Germinal center (tissue), 1 donor: ENCODE results near the gene ACSL5.
A peak's percentile ranks its signal among the peaks of the same experiment; 100 is the strongest.
"Not testable (repeated sequence)": the region's sequence is repeated elsewhere in the genome, so short reads cannot be mapped to it uniquely, and the experiment has no call there.

Experiments used
- DNase-seq: peaks from one replicate; pipeline ENCODE4 v3.0.0; 2012; ENCODE audit warnings: mixed read lengths, low spot score

Gene ACSL5

DNA sequence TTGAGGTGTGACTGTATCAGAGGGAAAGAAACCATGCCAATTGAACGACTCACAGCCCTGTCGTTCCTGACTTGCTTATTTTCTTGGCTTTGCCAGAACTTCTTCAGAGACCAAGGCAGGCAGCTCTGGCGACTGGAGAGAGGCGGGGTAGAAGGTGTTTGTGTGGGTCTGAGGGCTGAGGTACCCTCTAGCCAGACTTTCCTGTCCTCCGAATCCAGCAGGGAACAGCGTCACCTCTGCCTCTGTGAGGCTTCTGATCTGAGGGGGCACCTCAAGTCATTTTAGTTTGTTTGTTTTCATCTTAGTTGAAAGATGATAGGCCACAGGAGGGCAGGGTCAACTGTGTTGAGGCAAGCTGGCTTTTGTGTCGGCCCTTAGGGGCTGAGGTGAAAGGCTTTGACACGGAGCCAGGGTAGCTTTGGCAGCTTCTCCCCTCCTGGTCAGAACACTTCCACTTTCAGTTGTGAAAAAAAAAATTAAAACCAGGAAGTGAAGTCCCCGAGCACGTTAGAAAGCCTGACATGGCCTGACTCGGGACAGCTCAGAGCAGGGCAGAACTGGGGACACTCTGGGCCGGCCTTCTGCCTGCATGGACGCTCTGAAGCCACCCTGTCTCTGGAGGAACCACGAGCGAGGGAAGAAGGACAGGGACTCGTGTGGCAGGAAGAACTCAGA, 1.9 kb downstream of the ACSL5 start:
- peak; percentile 78 for DNase-seq

DNA sequence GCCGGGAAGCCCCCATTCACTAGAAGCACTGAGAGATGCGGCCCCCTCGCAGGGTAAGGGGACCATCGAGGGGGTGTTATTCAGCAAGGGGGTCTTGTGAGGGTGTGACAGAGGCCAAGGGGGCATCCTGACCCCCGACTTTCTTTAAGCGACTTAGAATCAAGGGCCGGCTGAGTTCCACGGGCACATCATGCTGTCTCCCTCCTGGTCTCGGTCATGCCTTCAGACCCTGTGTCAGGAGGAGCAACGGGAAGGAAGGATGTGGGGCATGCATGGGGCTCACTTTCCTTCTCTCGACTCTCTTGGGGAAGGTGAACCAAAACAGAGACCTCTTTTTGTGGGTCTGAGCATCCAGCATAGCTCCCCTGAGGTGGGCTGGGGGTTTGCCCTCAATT, 2.5 kb downstream of the ACSL5 start:
- DNase-seq = peak; percentile 24

- not testable (repeated sequence) for DNase-seq
These were observed 3.2 kb downstream of the ACSL5 start for GRCh38 chr10:112377116-112377515.

- DNase-seq = no peak
These were observed 5.8 kb downstream of the ACSL5 start for GRCh38 chr10:112379635-112380296.

DNA sequence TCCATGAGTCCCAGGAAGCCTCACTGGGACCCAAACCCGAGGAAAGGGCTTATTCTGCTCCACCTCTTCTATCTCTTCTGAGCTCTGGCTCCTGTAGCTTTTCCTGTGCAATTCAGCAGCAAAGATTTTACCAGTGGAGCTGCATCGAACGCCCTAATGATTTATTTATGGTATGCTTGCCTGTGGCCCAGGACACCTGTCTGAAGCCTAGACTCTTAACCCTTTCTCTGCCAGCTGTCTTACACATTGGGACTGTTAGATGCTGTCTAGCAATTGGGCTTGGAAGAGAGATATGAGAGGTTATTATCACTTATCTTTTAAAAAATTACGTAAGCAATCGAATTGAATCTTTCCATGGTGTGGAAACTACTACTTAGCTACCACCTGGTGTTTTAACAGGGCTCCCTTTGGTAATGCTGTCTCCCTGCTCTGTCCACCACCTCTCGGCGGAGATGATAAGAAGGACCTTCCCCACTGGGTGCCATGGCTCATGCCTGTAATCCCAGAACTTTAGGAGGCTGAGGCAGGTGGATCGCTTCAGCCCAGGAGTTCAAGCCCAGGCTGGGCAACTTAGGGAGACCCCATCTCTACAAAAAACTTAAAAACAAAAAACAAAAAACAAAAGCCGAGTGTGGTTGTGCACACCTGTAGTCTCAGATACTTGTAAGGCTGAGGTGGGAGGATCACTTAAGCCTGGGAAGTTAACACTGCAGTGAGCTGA, 8.8 kb downstream of the ACSL5 start:
- no peak for DNase-seq

DNA sequence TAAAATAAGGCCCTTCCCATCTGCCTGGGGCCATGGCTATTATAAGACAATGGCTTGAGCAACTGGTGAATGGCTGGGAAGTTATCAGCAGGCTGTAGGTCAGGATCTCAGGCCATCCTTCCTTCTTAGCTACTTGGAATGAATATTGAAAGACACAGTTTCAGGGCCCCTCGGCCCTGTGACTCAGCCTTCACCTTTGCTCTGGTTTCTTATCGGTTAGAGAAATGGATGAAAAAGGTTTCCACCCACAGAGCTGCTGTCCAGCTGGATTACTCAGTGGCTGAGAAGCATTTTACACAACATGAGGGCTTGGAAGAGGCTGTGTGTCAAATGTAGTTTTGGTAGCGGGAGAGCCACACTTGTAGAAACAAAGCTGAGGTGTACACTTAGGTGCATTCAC, 9.4 kb downstream of the ACSL5 start:
- DNase-seq = no peak

GRCh38 chr10:112384141-112384540, 10.2 kb downstream of the ACSL5 start:
- no peak for DNase-seq

DNA sequence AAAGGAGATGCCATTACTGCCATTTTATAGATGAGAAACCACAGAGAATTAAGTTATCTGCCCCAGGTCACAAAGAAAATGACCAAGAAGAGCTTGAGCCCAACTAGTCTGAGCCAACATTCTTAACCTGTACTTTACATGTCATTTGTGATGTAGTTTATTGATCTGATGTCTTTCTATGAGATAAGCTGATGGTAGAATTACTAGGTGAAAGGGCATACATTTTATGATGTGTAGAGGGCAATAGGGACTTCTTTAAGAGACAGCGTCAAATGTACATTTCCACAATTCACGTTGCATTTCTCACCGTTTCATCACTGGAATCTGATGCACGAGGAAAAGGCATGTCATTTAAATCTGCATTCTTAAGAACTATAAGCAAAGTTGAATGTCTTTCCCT, 11.3 kb downstream of the ACSL5 start:
- DNase-seq = no peak

GRCh38 chr10:112388056-112388455, 14.1 kb downstream of the ACSL5 start:
- not testable (repeated sequence) for DNase-seq

GRCh38 chr10:112388548-112388947, 14.6 kb downstream of the ACSL5 start:
- no peak for DNase-seq

DNA sequence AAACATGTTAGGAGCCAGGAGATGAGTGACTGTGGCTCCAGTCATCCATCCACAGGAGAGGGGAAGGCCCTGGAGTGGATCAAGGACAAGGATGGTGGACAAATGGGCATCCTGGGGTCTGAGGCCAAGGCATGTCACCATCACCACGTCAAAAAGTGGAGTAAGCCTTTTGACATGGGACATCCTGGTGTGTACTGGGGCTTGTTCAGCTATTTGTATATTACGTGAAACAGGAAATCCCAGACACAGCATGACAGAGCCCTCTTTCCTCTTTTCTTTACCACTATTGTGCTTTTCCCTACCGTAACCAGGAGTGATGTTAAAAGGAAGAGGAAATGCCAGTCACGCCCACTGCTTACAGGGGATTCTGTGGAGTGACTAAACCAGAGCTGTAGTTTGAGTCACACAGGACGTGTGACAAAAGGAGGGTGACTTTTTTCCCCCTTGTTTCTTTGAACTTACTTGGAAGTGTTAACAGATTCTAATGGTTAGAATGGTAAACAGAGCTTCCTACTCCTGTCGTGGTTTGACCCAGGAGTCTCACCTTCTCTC, 15.4 kb downstream of the ACSL5 start:
- DNase-seq = peak; percentile 26

- no peak for DNase-seq
These were observed 16.3 kb downstream of the ACSL5 start for GRCh38 chr10:112390125-112390703.

GRCh38 chr10:112393341-112393740, 19.4 kb downstream of the ACSL5 start:
- no peak for DNase-seq

GRCh38 chr10:112393827-112394226, 19.9 kb downstream of the ACSL5 start:
- no peak for DNase-seq

- no peak for DNase-seq
These were observed 20.6 kb downstream of the ACSL5 start for GRCh38 chr10:112394475-112394875.

DNA sequence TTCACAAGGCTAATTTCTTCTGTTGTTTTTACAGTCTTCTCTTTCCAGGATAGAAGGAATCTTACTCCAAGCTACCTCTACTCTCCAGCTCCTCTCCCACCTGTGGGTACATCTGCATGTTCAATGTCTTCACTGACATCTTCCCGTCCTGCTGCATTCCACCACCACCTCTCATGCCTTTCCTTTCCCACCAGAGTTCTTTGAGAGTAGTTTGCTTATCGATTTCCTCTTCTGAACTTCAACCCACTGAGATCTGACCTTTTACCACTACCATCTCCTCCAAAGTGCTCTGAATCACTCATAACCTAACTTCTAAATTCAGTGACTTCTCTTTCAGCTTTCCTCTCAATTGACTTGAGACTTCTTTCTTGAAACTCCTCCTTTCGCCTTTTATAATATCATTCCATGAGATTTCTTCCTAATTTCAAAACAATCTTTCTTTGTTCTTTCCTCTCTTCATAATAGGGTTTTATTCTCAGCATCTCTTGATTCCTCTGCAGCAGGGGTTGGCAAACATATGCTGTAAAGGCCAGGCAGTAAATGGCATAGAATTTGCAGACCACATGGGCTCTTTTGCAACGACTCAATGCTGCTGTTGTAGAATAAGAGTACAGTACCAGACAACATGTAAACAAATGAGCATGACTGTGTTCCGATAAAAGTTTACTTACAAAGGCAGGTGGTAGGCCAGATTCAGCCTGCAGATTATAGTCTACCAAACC, 22.1 kb downstream of the ACSL5 start:
- DNase-seq = no peak

- DNase-seq = no peak
These were observed 23.7 kb downstream of the ACSL5 start for GRCh38 chr10:112397592-112397991.

- DNase-seq = no peak
These were observed 29.0 kb downstream of the ACSL5 start for GRCh38 chr10:112402917-112403316.

- DNase-seq = no peak
These were observed 30.7 kb downstream of the ACSL5 start for GRCh38 chr10:112404617-112405016.

DNA sequence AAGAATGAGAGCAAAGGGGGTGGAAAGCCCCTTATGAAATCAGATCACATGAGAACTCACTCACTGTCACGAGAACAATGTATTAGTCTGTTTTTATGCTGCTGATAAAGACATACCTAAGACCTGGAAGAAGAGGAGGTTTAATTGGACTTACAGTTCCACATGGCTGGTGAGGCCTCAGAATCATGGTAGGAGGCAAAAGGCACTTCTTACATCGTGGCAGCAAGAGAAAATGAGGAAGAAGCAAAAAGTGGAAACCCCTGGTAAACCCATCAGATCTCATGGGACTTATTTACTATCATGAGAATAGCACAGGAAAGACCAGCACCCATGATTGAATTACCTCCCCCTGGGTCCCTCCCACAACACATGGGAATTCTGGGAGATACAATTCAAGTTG, 32.9 kb downstream of the ACSL5 start:
- not testable (repeated sequence) for DNase-seq

DNA sequence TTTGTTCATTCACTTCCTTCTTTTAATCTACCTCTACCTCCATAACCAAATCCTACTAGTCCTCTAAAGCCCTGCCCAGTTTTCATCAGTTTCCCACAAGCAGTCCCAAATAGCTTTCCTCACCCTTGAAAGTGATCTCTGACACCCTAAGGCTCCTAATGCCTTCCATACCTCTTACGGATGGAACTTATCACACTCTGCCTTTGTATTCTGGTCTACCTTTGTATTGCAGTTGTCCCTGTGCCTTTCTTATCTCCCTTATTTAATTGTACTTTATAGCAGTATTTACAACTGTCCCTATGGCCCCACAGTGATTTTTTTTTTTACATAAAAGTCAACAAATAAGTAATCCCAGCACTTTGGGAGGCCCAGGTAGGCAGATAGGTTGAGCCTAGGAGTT, 33.8 kb downstream of the ACSL5 start:
- no peak for DNase-seq

DNA sequence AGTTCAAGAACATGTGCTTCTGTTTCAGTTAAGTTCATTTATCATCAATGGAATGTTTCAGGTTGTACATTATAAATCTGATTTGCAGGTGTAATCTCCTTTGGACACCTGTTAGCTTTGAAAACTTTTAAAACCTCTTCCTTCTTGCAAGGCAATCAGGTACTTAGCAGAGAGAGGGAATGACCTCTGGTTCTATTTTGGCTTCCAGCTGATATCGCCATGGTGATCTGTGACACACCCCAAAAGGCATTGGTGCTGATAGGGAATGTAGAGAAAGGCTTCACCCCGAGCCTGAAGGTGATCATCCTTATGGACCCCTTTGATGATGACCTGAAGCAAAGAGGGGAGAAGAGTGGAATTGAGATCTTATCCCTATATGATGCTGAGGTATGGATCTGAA, 35.4 kb downstream of the ACSL5 start:
- DNase-seq = no peak
